ENCODE measurements around the gene OSGIN1.

The OSGIN1 gene

GRCh38 chr16:84005391-84005790 lies 52.4 kb downstream of the OSGIN1 start:
- TF ChIP-seq CTCF (conservative IDR thresholded peaks at IDR 0.05): no peak
- no peak overlapping the region for H3K27ac ChIP-seq

- H3K27ac ChIP-seq: no peak overlapping the region
- no peak for TF ChIP-seq CTCF (conservative IDR thresholded peaks at IDR 0.05)
Measured at GRCh38 chr16:84007520-84007919, 54.5 kb downstream of the OSGIN1 start.

- TF ChIP-seq CTCF (conservative IDR thresholded peaks at IDR 0.05): no peak
- no peak overlapping the region for H3K27ac ChIP-seq
Measured at GRCh38 chr16:84007965-84008364, 54.9 kb downstream of the OSGIN1 start.

- TF ChIP-seq CTCF (conservative IDR thresholded peaks at IDR 0.05): no peak
- H3K27ac ChIP-seq: no peak overlapping the region
Measured at GRCh38 chr16:84009282-84009681, 56.2 kb downstream of the OSGIN1 start.

GRCh38 chr16:84013787-84014569 lies 60.9 kb downstream of the OSGIN1 start:
- no peak for TF ChIP-seq CTCF (conservative IDR thresholded peaks at IDR 0.05)
- H3K27ac ChIP-seq: no peak overlapping the region

- no peak overlapping the region for H3K27ac ChIP-seq
- TF ChIP-seq CTCF (conservative IDR thresholded peaks at IDR 0.05): no peak
Measured at GRCh38 chr16:84014570-84015327, 61.7 kb downstream of the OSGIN1 start.

GRCh38 chr16:84015399-84015798 lies 62.4 kb downstream of the OSGIN1 start:
- TF ChIP-seq CTCF (conservative IDR thresholded peaks at IDR 0.05): no peak
- H3K27ac ChIP-seq: no peak overlapping the region
